Inflammatory macrophage (primary cell): ENCODE data around the gene NCK2.
"Not testable (repeated sequence)": the region's sequence is repeated elsewhere in the genome, so short reads cannot be mapped to it uniquely, and the experiment has no call there.

ENCODE experiments used
- DNase-seq, 2 donors: peaks; one replicate each; pipeline ENCODE4 v3.0.0-alpha.2; 2020 to 2022

NCK2 gene

GRCh38 chr2:105895990-105896764, 151.5 kb downstream of the NCK2 start:
- DNase-seq: no peak

- DNase-seq: no peak
Measured at GRCh38 chr2:105896765-105897163, 152.1 kb downstream of the NCK2 start.

GRCh38 chr2:105897694-105898093, 153.0 kb downstream of the NCK2 start:
- not testable (repeated sequence) for DNase-seq

- DNase-seq: no peak
Measured at GRCh38 chr2:105903051-105903674, 158.5 kb downstream of the NCK2 start.

- no peak for DNase-seq
Measured at GRCh38 chr2:105904938-105905337, 160.2 kb downstream of the NCK2 start.

- DNase-seq: no peak
Measured at GRCh38 chr2:105906481-105906880, 161.8 kb downstream of the NCK2 start.

GRCh38 chr2:105907184-105907583, 162.5 kb downstream of the NCK2 start:
- DNase-seq: no peak

GRCh38 chr2:105909215-105909614, 164.5 kb downstream of the NCK2 start:
- no peak for DNase-seq

GRCh38 chr2:105910497-105911238, 166.0 kb downstream of the NCK2 start:
- DNase-seq: no peak

- DNase-seq: no peak
Measured at GRCh38 chr2:105911425-105911824, 166.7 kb downstream of the NCK2 start.

GRCh38 chr2:105912081-105912480, 167.4 kb downstream of the NCK2 start:
- no peak for DNase-seq

- peak; percentile 3 to 28 for DNase-seq
Measured at GRCh38 chr2:105915005-105915558, 170.4 kb downstream of the NCK2 start.

- peak; percentile 49 to 84 for DNase-seq
Measured at GRCh38 chr2:105917226-105917625, 172.5 kb downstream of the NCK2 start.

- peak in 1 of 2 donors; percentile 13 for DNase-seq
Measured at GRCh38 chr2:105917688-105918087, 173.0 kb downstream of the NCK2 start.

GRCh38 chr2:105919191-105919811, 174.6 kb downstream of the NCK2 start:
- no peak for DNase-seq

- peak; percentile 11 to 34 for DNase-seq
Measured at GRCh38 chr2:105919826-105920225, 175.1 kb downstream of the NCK2 start.

GRCh38 chr2:105924271-105924670, 179.6 kb downstream of the NCK2 start:
- DNase-seq: no peak

- DNase-seq: no peak
Measured at GRCh38 chr2:105924932-105925331, 180.2 kb downstream of the NCK2 start.

- DNase-seq: no peak
Measured at GRCh38 chr2:105925390-105925789, 180.7 kb downstream of the NCK2 start.

GRCh38 chr2:105926960-105927678, 182.4 kb downstream of the NCK2 start:
- peak in 1 of 2 donors; percentile 58 for DNase-seq

- no peak for DNase-seq
Measured at GRCh38 chr2:105928086-105928485, 183.4 kb downstream of the NCK2 start.

- no peak for DNase-seq
Measured at GRCh38 chr2:105928563-105928962, 183.9 kb downstream of the NCK2 start.
